ENCODE data around the gene PDHB. TPM values are rescaled to one million over a fixed set of nuclear protein-coding genes. Genes with fewer than 3 reads are reported as not detected.

Gene PDHB
- total and polyA plus RNA-seq, 9 donors: 24.4 to 98.4 (median 36.4) TPM

DNA sequence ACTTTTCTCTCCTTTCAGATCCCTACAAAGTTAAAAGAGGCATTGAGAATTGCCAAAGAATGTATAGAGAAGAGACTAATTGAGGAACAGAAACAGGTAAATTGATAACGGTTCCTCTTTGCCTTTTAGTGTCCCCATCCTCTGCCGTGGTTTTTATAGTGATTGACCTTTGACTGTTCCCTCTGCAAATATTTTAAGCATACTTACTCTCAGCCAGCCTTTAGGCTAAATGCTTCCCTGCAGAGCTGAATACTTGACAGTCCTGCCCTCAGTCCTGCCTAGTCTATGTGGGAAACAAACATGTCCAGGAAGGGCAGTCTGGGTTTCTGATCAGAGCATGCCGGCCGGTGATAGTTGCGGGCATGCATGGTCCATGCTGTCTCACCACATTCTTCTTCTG lies 24.7 kb downstream of the PDHB start:
- no peaks in the 10 kb centered on the region for H3K4me1 ChIP-seq (ENCODE audit: insufficient read depth)
- no peaks in the 10 kb centered on the region for H3K27me3 ChIP-seq
- WGBS, 3 donors: 81 to 84% (median 82%) methylated on average over 5 of the region's 5 CpGs
- TF ChIP-seq EP300 (IDR thresholded peaks at IDR 0.05) (no peak), POLR2A (IDR thresholded peaks at IDR 0.05) (no peak)
- TF ChIP-seq, protein P1, sequence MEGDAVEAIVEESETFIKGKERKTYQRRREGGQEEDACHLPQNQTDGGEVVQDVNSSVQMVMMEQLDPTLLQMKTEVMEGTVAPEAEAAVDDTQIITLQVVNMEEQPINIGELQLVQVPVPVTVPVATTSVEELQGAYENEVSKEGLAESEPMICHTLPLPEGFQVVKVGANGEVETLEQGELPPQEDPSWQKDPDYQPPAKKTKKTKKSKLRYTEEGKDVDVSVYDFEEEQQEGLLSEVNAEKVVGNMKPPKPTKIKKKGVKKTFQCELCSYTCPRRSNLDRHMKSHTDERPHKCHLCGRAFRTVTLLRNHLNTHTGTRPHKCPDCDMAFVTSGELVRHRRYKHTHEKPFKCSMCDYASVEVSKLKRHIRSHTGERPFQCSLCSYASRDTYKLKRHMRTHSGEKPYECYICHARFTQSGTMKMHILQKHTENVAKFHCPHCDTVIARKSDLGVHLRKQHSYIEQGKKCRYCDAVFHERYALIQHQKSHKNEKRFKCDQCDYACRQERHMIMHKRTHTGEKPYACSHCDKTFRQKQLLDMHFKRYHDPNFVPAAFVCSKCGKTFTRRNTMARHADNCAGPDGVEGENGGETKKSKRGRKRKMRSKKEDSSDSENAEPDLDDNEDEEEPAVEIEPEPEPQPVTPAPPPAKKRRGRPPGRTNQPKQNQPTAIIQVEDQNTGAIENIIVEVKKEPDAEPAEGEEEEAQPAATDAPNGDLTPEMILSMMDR (IDR thresholded peaks at IDR 0.05): no peak
- no peak overlapping the region for H3K4me3 ChIP-seq
- intact Hi-C loops (cut with DNase I): no loop called here
- no peaks in the 10 kb centered on the region for H3K36me3 ChIP-seq
- H3K9me3 ChIP-seq: no peaks in the 10 kb centered on the region
- DNase-seq: no peak
- H3K27ac ChIP-seq: no peak overlapping the region

GRCh38 chr3:58404396-58404795 lies 29.2 kb downstream of the PDHB start:
- no peaks in the 10 kb centered on the region for H3K4me1 ChIP-seq (ENCODE audit: insufficient read depth)
- H3K27me3 ChIP-seq: no peaks in the 10 kb centered on the region
- H3K4me3 ChIP-seq: no peak overlapping the region
- no peaks in the 10 kb centered on the region for H3K36me3 ChIP-seq
- no peak for DNase-seq
- TF ChIP-seq EP300 (IDR thresholded peaks at IDR 0.05) (no peak), POLR2A (IDR thresholded peaks at IDR 0.05) (no peak)
- TF ChIP-seq, protein P1 (IDR thresholded peaks at IDR 0.05): no peak
- intact Hi-C loops (cut with DNase I): no loop called here
- no peak overlapping the region for H3K27ac ChIP-seq
- WGBS, 3 donors: 66 to 73% (median 73%) methylated on average over 4 of the region's 4 CpGs
- no peaks in the 10 kb centered on the region for H3K9me3 ChIP-seq

- TF ChIP-seq, protein P1 (IDR thresholded peaks at IDR 0.05): no peak
- no peak for TF ChIP-seq EP300 (IDR thresholded peaks at IDR 0.05)
- no peak for TF ChIP-seq POLR2A (IDR thresholded peaks at IDR 0.05)
- Histone ChIP-seq H3K27me3 (no peaks in the 10 kb centered on the region), H3K4me1 (ENCODE audit: insufficient read depth) (no peaks in the 10 kb centered on the region), H3K27ac (no peak overlapping the region), H3K36me3 (no peaks in the 10 kb centered on the region), H3K4me3 (no peak overlapping the region), H3K9me3 (no peaks in the 10 kb centered on the region)
- no peak for DNase-seq
- WGBS, 3 donors: 87 to 90% (median 87%) methylated on average over 6 of the region's 6 CpGs
- intact Hi-C loops (cut with DNase I): no loop called here
These were observed 30.0 kb downstream of the PDHB start for GRCh38 chr3:58403513-58404109.

- WGBS, 3 donors: 89 to 93% (median 90%) methylated on average over 9 of the region's 9 CpGs
- Histone ChIP-seq H3K27ac (no peak overlapping the region), H3K36me3 (no peaks in the 10 kb centered on the region), H3K4me1 (ENCODE audit: insufficient read depth) (peaks cover 5% of the 10 kb centered on the region), H3K4me3 (no peak overlapping the region), H3K27me3 (no peaks in the 10 kb centered on the region), H3K9me3 (no peaks in the 10 kb centered on the region)
- TF ChIP-seq POLR2A (IDR thresholded peaks at IDR 0.05) (no peak), EP300 (IDR thresholded peaks at IDR 0.05) (no peak)
- TF ChIP-seq, protein P1 (IDR thresholded peaks at IDR 0.05): no peak
- no peak for DNase-seq
- intact Hi-C loops (cut with DNase I): no loop called here
These were observed 34.8 kb downstream of the PDHB start for GRCh38 chr3:58398669-58399333.
